GM12864 (cell line): ENCODE results near the gene MRLN.

Experiments used
- DNase-seq: peaks from one replicate; pipeline ENCODE4 v3.0.0-alpha.2; 2011; ENCODE audit warnings: low read depth
- H3K4me3 ChIP-seq: 2 replicates; pipeline ENCODE4 v1.5.1; 2011; ENCODE audit warnings: mild to moderate bottlenecking, low read depth, low read length, control low read depth
- TF ChIP-seq, protein P1 (sequence below): IDR thresholded peaks from 2 replicates; pipeline ENCODE4 v1.5.1; 2011; ENCODE audit warnings: low read depth, mild to moderate bottlenecking, moderate library complexity, low read length, control low read depth, inconsistent platforms; ENCODE audit errors: missing control alignments

The MRLN gene

GRCh38 chr10:59700709-59701108 lies 52.5 kb downstream of the MRLN start:
- TF ChIP-seq, protein P1, sequence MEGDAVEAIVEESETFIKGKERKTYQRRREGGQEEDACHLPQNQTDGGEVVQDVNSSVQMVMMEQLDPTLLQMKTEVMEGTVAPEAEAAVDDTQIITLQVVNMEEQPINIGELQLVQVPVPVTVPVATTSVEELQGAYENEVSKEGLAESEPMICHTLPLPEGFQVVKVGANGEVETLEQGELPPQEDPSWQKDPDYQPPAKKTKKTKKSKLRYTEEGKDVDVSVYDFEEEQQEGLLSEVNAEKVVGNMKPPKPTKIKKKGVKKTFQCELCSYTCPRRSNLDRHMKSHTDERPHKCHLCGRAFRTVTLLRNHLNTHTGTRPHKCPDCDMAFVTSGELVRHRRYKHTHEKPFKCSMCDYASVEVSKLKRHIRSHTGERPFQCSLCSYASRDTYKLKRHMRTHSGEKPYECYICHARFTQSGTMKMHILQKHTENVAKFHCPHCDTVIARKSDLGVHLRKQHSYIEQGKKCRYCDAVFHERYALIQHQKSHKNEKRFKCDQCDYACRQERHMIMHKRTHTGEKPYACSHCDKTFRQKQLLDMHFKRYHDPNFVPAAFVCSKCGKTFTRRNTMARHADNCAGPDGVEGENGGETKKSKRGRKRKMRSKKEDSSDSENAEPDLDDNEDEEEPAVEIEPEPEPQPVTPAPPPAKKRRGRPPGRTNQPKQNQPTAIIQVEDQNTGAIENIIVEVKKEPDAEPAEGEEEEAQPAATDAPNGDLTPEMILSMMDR = peak; percentile 26
- no peak for DNase-seq
- H3K4me3 ChIP-seq = no peak overlapping the region

GRCh38 chr10:59698326-59698725 lies 54.9 kb downstream of the MRLN start:
- TF ChIP-seq, protein P1 = no peak
- no peak for DNase-seq

GRCh38 chr10:59695637-59696036 lies 57.6 kb downstream of the MRLN start:
- DNase-seq = no peak
- TF ChIP-seq, protein P1 = no peak
- H3K4me3 ChIP-seq = no peak overlapping the region

More at GRCh38 chr10:59698326-59698725, 54.9 kb downstream of the MRLN start:
- no peak overlapping the region for H3K4me3 ChIP-seq

DNA sequence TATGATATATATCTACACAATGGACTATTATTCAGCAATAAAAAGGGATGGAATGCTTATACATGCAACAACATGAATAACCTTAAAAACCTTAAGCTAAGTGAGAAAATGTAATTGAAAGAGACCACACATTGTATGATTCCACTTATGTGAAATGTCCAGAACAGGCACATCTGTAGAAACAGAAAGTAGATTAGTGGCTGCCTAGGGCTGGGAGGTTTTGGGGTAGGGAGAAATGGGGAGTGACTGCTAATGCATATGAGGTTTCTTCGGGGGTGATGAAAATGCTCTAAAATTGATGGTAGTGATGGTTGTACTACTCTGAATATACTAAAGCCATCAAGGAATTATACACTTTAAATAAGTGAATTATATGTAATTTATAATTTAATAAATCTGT lies 58.3 kb downstream of the MRLN start:
- DNase-seq = no peak
- no peak overlapping the region for H3K4me3 ChIP-seq
- TF ChIP-seq, protein P1 = no peak

- DNase-seq = no peak
- TF ChIP-seq, protein P1 = no peak
- no peak overlapping the region for H3K4me3 ChIP-seq
These were observed 61.1 kb downstream of the MRLN start for GRCh38 chr10:59692113-59692512.

DNA sequence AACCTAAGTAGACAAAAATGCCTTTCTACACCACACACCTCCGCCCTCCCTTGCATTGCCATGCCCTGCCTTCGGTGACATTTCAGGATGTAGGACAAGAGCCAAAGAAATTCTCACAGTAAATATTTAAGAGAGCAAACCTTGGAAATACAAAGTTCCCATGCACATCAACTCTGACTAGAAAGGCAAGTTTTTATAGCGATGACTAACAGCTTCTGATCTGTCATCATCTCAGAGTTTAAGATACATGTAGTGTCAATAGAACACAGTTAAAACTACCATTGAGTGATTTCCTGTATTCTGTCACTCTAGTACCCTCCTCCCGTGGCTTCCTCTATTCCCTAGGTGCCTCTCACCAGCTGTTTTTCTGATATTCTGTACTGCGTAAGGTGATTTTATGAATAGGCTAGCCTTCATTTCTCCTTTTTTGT lies 64.3 kb downstream of the MRLN start:
- no peak for DNase-seq
- TF ChIP-seq, protein P1 = no peak
- H3K4me3 ChIP-seq = no peak overlapping the region

DNA sequence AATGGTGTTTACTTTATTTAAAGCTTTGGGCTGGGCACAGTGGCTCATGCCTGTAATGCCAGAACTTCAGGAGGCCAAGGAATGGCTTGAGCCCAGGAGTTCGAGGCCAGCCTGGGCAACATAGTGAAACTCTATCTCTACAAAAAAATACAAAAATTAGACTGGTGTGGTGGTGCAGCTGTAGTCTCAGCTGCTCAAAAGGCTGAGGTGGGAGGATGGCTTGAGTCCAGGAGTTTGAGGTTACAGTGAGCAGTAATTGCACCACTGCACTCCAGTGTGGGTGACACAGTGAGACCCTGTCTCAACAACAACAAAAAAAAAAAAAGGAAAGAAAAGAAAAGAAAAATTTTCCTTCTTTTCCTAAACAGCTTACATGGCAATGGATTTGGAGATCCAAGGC lies 65.6 kb downstream of the MRLN start:
- TF ChIP-seq, protein P1 = no peak
- no peak for DNase-seq
- no peak overlapping the region for H3K4me3 ChIP-seq
